Stimulated activated CD8-positive, alpha-beta memory T cell treated with anti-CD3 and anti-CD28 coated beads, Interleukin-4, amount 100 ng/mL, for 24 hours (primary cell): Measurements from ENCODE around the gene PXDN.
"Not testable (repeated sequence)": the region's sequence is repeated elsewhere in the genome, so short reads cannot be mapped to it uniquely, and the experiment has no call there.

ENCODE experiments used
- DNase-seq: peaks from one replicate; pipeline ENCODE4 v3.0.0-alpha.2; 2020; ENCODE audit warnings: low read depth

The PXDN gene

GRCh38 chr2:1681323-1682180 is 62.8 kb downstream of the PXDN start:
- DNase-seq, result no peak

- DNase-seq, result no peak
Measured at GRCh38 chr2:1681017-1681318, 63.3 kb downstream of the PXDN start.

- DNase-seq, result no peak
Measured at GRCh38 chr2:1680222-1681016, 63.9 kb downstream of the PXDN start.

- DNase-seq, result not testable (repeated sequence)
Measured at GRCh38 chr2:1679488-1680039, 64.8 kb downstream of the PXDN start.

GRCh38 chr2:1679065-1679464 is 65.2 kb downstream of the PXDN start:
- DNase-seq, result not testable (repeated sequence)

- no peak for DNase-seq
Measured at GRCh38 chr2:1678609-1679008, 65.7 kb downstream of the PXDN start.

GRCh38 chr2:1677821-1678165 is 66.5 kb downstream of the PXDN start:
- DNase-seq, result no peak

GRCh38 chr2:1676913-1677820 is 67.1 kb downstream of the PXDN start:
- DNase-seq, result no peak

- DNase-seq, result no peak
Measured at GRCh38 chr2:1676091-1676912, 68.0 kb downstream of the PXDN start.

- DNase-seq, result no peak
Measured at GRCh38 chr2:1675633-1676032, 68.7 kb downstream of the PXDN start.

GRCh38 chr2:1674766-1675397 is 69.4 kb downstream of the PXDN start:
- DNase-seq, result no peak

GRCh38 chr2:1674276-1674675 is 70.0 kb downstream of the PXDN start:
- DNase-seq, result no peak

- no peak for DNase-seq
Measured at GRCh38 chr2:1673160-1673944, 71.0 kb downstream of the PXDN start.

GRCh38 chr2:1672738-1673137 is 71.6 kb downstream of the PXDN start:
- DNase-seq, result no peak

GRCh38 chr2:1671916-1672315 is 72.4 kb downstream of the PXDN start:
- no peak for DNase-seq

- no peak for DNase-seq
Measured at GRCh38 chr2:1670636-1671035, 73.7 kb downstream of the PXDN start.

- DNase-seq, result no peak
Measured at GRCh38 chr2:1665761-1666505, 78.4 kb downstream of the PXDN start.

GRCh38 chr2:1664698-1665097 is 79.6 kb downstream of the PXDN start:
- DNase-seq, result no peak

- DNase-seq, result no peak
Measured at GRCh38 chr2:1664076-1664605, 80.2 kb downstream of the PXDN start.
